HepG2 (cell line): ENCODE results near the gene SPECC1L. TPM values are rescaled to one million over a fixed set of nuclear protein-coding genes. Genes with fewer than 3 reads are reported as not detected.

Source experiments
- DNMT3B ChIP-seq: conservative IDR thresholded peaks from 2 replicates; pipeline ENCODE4 v1.6.1; 2016; ENCODE audit warnings: missing biosample characterization, control low read depth
- ESRRA ChIP-seq: sonication (generic); formaldehyde crosslinking; IDR thresholded peaks from 2 replicates; pipeline ENCODE4 v1.5.1; 2020; ENCODE audit warnings: mild to moderate bottlenecking, low read depth, missing genetic modification reagents
- IRF2 ChIP-seq: IDR thresholded peaks from 2 replicates; pipeline ENCODE4 v1.6.1; 2018; ENCODE audit warnings: missing genetic modification reagents, missing compliant biosample characterization
- JUND ChIP-seq: sonication (generic); formaldehyde crosslinking; IDR thresholded peaks from 2 replicates; pipeline ENCODE4 v1.8.0; 2022; ENCODE audit warnings: mild to moderate bottlenecking, missing genetic modification reagents
- SAP130 ChIP-seq: IDR thresholded peaks from 2 replicates; pipeline ENCODE4 v1.6.1; 2016; ENCODE audit warnings: low read depth
- SATB2 ChIP-seq: sonication (generic); formaldehyde crosslinking; IDR thresholded peaks from 2 replicates; pipeline ENCODE4 v1.5.0; 2020; ENCODE audit warnings: missing genetic modification reagents
- SMAD1 ChIP-seq: sonication (generic); formaldehyde crosslinking; IDR thresholded peaks from 2 replicates; pipeline ENCODE4 v1.4.0; 2020; ENCODE audit warnings: missing genetic modification reagents, low read depth, mild to moderate bottlenecking, borderline replicate concordance
- STAG1 ChIP-seq: sonication (generic); formaldehyde crosslinking; IDR thresholded peaks from 2 replicates; pipeline ENCODE4 v1.4.0; 2020; ENCODE audit warnings: missing genetic modification reagents
- TBX2 ChIP-seq: sonication (generic); formaldehyde crosslinking; IDR thresholded peaks from 2 replicates; pipeline ENCODE4 v1.5.0; 2020; ENCODE audit warnings: missing genetic modification reagents, mild to moderate bottlenecking, borderline replicate concordance
- ZFP36 ChIP-seq: fragments of 150-350 bp; IDR thresholded peaks from 2 replicates; pipeline ENCODE4 v1.6.1; 2018; ENCODE audit warnings: borderline replicate concordance, low read length, low read depth; ENCODE audit not compliant: partially characterized antibody
- ZNF143 ChIP-seq: sonication (generic); formaldehyde crosslinking; IDR thresholded peaks from 2 replicates; pipeline ENCODE4 v1.4.0; 2020; ENCODE audit warnings: missing genetic modification reagents
- ZNF430 ChIP-seq: sonication (generic); formaldehyde crosslinking; IDR thresholded peaks from 2 replicates; pipeline ENCODE4 v1.9.0; 2021; ENCODE audit warnings: mild to moderate bottlenecking, missing genetic modification reagents
- ZNF510 ChIP-seq: sonication (generic); formaldehyde crosslinking; IDR thresholded peaks from 2 replicates; pipeline ENCODE4 v1.4.0; 2020; ENCODE audit warnings: low read depth, mild to moderate bottlenecking, missing genetic modification reagents
- ZNF552 ChIP-seq: sonication (generic); formaldehyde crosslinking; IDR thresholded peaks from 2 replicates; pipeline ENCODE4 v1.9.0; 2022; ENCODE audit warnings: missing genetic modification reagents, mild to moderate bottlenecking, borderline replicate concordance
- ZNF569 ChIP-seq: sonication (generic); formaldehyde crosslinking; IDR thresholded peaks from 2 replicates; pipeline ENCODE4 v1.5.0; 2020; ENCODE audit warnings: mild to moderate bottlenecking, missing genetic modification reagents, moderate library complexity, borderline replicate concordance
- ZNF577 ChIP-seq: sonication (generic); formaldehyde crosslinking; IDR thresholded peaks from 2 replicates; pipeline ENCODE4 v1.4.0; 2020; ENCODE audit warnings: mild to moderate bottlenecking, low read depth, missing genetic modification reagents, borderline replicate concordance
- ZNF674 ChIP-seq: sonication (generic); formaldehyde crosslinking; IDR thresholded peaks from 2 replicates; pipeline ENCODE4 v1.5.0; 2020; ENCODE audit warnings: low read depth, mild to moderate bottlenecking, missing genetic modification reagents
- polyA plus RNA-seq, 8 experiments: library from polyadenylated mRNA; depleted of rRNA in 3 of 8; stranded (reverse) in 7 of 8; unstranded in 1 of 8; fragments of >200 nt; fragmentation: Illumina TruSeq in 4 of 8; extraction: Trizol in 4 of 8; gene quantifications; 2 replicates each; pipeline versions ENCODE4 v1.2.1 to v1.2.3, GENCODE V29; 2011 to 2016; ENCODE audit warnings: low read depth in 4 of 8, missing spikeins in 1 of 8, mixed read lengths in 1 of 8; ENCODE audit not compliant: insufficient read depth in 1 of 8
- total RNA-seq, 5 experiments: library from RNA; depleted of rRNA; stranded (reverse); fragments of >200 nt; fragmentation: Illumina TruSeq; extraction: Trizol; gene quantifications; 2 replicates each; pipeline ENCODE4 v1.2.3, GENCODE V29; 2016; ENCODE audit warnings: low read depth in 1 of 5
- TF ChIP-seq, protein P1 (sequence below): sonication (generic); formaldehyde crosslinking; IDR thresholded peaks from 2 replicates; pipeline ENCODE4 v1.4.0; 2020; ENCODE audit warnings: missing genetic modification reagents
- TF ChIP-seq, protein P2 (sequence below): conservative IDR thresholded peaks from 2 replicates; pipeline ENCODE4 v1.6.1; 2018; ENCODE audit warnings: missing genetic modification reagents
- TF ChIP-seq, protein P3 (sequence below): sonication (generic); formaldehyde crosslinking; IDR thresholded peaks from 2 replicates; pipeline ENCODE4 v1.9.0; 2021; ENCODE audit warnings: missing genetic modification reagents, borderline replicate concordance
- TF ChIP-seq, protein P4 (sequence below): sonication (generic); formaldehyde crosslinking; IDR thresholded peaks from 2 replicates; pipeline ENCODE4 v1.4.0; 2020; ENCODE audit warnings: missing genetic modification reagents, low read depth, mild to moderate bottlenecking, borderline replicate concordance
- TF ChIP-seq, protein P5 (sequence below): sonication (generic); formaldehyde crosslinking; IDR thresholded peaks from 2 replicates; pipeline ENCODE4 v1.5.0; 2020; ENCODE audit warnings: mild to moderate bottlenecking, missing genetic modification reagents, moderate library complexity

SPECC1L gene
- total and polyA plus RNA-seq, 2 of the 13 experiments (the other 11 are each of a cell fraction or from before 2014, with no cell fraction given) = 14.1 to 30.3 TPM

DNA sequence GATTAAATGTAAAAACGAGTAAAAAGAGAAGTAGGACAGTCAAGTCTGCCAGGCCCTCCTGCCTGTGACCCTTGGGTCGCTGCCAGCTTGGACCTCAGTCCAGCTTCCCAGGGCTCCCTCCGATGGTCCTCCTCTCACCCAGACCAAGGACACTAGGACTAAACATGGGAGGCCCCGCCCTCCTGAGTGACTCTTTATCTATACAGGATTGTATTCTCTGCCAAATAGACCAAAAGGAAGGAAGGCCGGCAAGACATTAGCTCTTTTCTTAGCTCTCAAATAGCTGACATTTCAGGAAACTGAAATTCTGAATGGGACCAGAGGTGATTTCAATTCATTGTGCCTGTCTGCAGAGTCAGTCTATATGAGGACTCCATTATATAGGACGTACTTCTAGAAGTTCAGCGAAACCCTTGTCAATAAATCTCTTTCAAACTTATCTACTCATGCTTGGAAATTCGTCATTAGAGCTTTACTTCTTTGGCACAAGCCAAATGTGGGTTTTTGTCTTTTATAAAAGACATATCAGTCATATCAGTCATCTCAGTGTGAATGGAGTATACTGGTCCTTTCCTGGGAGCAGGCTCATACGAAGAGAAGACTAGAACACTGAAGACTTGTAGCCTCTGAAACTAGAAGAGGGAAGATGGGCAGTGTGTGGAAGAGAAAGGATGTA lies 185.3 kb downstream of the SPECC1L start (continued):
- TF ChIP-seq ZFP36 (no peak), SMAD1 (CRISPR knock-in tag) (no peak), ZNF569 (no peak), TBX2 (no peak), ZNF510 (CRISPR knock-in tag) (no peak), JUND (CRISPR knock-in tag) (no peak), ZNF577 (CRISPR knock-in tag) (no peak), ZNF552 (CRISPR knock-in tag) (no peak), ZNF143 (no peak), ZNF674 (no peak), DNMT3B (no peak), ZNF430 (no peak), IRF2 (CRISPR knock-in tag) (0 out of 2 replicates have a peak, but pooled peaks have one; percentile 29), ESRRA (CRISPR knock-in tag) (no peak), SATB2 (CRISPR knock-in tag) (no peak), STAG1 (CRISPR knock-in tag) (no peak), SAP130 (CRISPR knock-in tag) (peak; percentile 33)
- TF ChIP-seq, protein P1, sequence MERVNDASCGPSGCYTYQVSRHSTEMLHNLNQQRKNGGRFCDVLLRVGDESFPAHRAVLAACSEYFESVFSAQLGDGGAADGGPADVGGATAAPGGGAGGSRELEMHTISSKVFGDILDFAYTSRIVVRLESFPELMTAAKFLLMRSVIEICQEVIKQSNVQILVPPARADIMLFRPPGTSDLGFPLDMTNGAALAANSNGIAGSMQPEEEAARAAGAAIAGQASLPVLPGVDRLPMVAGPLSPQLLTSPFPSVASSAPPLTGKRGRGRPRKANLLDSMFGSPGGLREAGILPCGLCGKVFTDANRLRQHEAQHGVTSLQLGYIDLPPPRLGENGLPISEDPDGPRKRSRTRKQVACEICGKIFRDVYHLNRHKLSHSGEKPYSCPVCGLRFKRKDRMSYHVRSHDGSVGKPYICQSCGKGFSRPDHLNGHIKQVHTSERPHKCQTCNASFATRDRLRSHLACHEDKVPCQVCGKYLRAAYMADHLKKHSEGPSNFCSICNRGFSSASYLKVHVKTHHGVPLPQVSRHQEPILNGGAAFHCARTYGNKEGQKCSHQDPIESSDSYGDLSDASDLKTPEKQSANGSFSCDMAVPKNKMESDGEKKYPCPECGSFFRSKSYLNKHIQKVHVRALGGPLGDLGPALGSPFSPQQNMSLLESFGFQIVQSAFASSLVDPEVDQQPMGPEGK (CRISPR knock-in tag) = peak; percentile 26; the same call in 1 of the 2 replicates
- TF ChIP-seq, protein P2, sequence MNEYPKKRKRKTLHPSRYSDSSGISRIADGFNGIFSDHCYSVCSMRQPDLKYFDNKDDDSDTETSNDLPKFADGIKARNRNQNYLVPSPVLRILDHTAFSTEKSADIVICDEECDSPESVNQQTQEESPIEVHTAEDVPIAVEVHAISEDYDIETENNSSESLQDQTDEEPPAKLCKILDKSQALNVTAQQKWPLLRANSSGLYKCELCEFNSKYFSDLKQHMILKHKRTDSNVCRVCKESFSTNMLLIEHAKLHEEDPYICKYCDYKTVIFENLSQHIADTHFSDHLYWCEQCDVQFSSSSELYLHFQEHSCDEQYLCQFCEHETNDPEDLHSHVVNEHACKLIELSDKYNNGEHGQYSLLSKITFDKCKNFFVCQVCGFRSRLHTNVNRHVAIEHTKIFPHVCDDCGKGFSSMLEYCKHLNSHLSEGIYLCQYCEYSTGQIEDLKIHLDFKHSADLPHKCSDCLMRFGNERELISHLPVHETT (CRISPR knock-in tag) = no peak
- TF ChIP-seq, protein P3, sequence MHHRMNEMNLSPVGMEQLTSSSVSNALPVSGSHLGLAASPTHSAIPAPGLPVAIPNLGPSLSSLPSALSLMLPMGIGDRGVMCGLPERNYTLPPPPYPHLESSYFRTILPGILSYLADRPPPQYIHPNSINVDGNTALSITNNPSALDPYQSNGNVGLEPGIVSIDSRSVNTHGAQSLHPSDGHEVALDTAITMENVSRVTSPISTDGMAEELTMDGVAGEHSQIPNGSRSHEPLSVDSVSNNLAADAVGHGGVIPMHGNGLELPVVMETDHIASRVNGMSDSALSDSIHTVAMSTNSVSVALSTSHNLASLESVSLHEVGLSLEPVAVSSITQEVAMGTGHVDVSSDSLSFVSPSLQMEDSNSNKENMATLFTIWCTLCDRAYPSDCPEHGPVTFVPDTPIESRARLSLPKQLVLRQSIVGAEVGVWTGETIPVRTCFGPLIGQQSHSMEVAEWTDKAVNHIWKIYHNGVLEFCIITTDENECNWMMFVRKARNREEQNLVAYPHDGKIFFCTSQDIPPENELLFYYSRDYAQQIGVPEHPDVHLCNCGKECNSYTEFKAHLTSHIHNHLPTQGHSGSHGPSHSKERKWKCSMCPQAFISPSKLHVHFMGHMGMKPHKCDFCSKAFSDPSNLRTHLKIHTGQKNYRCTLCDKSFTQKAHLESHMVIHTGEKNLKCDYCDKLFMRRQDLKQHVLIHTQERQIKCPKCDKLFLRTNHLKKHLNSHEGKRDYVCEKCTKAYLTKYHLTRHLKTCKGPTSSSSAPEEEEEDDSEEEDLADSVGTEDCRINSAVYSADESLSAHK (CRISPR knock-in tag) = no peak
- TF ChIP-seq, protein P4, sequence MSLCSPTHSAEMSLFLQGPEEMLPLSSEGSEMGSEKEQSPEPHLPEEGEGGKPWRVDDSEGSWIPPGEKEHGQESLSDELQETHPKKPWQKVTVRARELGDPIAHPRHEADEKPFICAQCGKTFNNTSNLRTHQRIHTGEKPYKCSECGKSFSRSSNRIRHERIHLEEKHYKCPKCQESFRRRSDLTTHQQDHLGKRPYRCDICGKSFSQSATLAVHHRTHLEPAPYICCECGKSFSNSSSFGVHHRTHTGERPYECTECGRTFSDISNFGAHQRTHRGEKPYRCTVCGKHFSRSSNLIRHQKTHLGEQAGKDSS (CRISPR knock-in tag) = no peak
- TF ChIP-seq, protein P5, sequence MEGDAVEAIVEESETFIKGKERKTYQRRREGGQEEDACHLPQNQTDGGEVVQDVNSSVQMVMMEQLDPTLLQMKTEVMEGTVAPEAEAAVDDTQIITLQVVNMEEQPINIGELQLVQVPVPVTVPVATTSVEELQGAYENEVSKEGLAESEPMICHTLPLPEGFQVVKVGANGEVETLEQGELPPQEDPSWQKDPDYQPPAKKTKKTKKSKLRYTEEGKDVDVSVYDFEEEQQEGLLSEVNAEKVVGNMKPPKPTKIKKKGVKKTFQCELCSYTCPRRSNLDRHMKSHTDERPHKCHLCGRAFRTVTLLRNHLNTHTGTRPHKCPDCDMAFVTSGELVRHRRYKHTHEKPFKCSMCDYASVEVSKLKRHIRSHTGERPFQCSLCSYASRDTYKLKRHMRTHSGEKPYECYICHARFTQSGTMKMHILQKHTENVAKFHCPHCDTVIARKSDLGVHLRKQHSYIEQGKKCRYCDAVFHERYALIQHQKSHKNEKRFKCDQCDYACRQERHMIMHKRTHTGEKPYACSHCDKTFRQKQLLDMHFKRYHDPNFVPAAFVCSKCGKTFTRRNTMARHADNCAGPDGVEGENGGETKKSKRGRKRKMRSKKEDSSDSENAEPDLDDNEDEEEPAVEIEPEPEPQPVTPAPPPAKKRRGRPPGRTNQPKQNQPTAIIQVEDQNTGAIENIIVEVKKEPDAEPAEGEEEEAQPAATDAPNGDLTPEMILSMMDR = no peak
